ENCODE data around the gene ELL.

The ELL gene

DNA sequence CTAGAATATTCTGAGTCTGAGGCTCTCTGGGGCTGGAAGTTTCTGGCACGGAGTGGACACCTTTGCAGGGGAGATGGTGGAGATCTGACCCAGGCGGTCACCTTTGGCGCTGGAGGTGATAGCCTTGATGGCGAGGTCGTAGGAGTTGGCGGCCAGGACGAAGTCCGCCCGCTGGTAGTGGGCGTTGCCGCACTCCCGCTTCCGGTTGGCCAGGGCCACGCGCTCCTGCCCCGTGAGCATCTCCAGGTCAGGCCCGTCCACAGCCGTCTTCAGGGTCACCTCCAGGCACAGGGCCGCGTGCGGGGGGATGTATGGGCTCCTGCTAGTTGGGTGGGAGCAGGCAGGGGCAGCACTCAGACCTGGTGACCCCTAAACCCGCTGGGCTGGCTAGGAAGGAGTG, 16.2 kb upstream of the ELL start:
- H3K36me3 ChIP-seq (ENCODE audit: low read length) = no peaks in the 10 kb centered on the region; the same call in 1 of the 2 replicates

GRCh38 chr19:18537431-18537830, 15.6 kb upstream of the ELL start:
- Histone ChIP-seq H3F3A (ENCODE audit: insufficient read depth) (peaks cover 5% of the 10 kb centered on the region; the same call in 1 of the 2 replicates), H3K4me2 (ENCODE audit: low read depth, low read length, poor library complexity, severe bottlenecking) (no peak overlapping the region), H3K79me2 (ENCODE audit: insufficient read depth, low read length) (peaks cover 7% of the 10 kb centered on the region; the same call in 1 of the 2 replicates), H3K36me3 (ENCODE audit: low read length) (no peaks in the 10 kb centered on the region; the same call in 1 of the 2 replicates), H4K20me1 (ENCODE audit: low read depth, low read length) (no peaks in the 10 kb centered on the region), H3K4me3 (ENCODE audit: insufficient read depth, low read length, poor library complexity, severe bottlenecking) (no peak overlapping the region), H2AFZ (ENCODE audit: low read depth, low read length, severe bottlenecking) (no peak overlapping the region), H3K9me2 (replicated peaks; ENCODE audit: insufficient read depth, low read length) (no peaks in the 10 kb centered on the region), H3K27ac (ENCODE audit: low read depth, low read length) (no peak overlapping the region), H3K27me3 (ENCODE audit: low read length) (no peaks in the 10 kb centered on the region), H3K9ac (ENCODE audit: low read length) (no peak overlapping the region), H3K9me3 (ENCODE audit: insufficient read depth, low read length) (no peaks in the 10 kb centered on the region)
- TF ChIP-seq EZH2phosphoT487 (conservative IDR thresholded peaks at IDR 0.05; ENCODE audit: low read length) = no peak
- TF ChIP-seq, protein P1, sequence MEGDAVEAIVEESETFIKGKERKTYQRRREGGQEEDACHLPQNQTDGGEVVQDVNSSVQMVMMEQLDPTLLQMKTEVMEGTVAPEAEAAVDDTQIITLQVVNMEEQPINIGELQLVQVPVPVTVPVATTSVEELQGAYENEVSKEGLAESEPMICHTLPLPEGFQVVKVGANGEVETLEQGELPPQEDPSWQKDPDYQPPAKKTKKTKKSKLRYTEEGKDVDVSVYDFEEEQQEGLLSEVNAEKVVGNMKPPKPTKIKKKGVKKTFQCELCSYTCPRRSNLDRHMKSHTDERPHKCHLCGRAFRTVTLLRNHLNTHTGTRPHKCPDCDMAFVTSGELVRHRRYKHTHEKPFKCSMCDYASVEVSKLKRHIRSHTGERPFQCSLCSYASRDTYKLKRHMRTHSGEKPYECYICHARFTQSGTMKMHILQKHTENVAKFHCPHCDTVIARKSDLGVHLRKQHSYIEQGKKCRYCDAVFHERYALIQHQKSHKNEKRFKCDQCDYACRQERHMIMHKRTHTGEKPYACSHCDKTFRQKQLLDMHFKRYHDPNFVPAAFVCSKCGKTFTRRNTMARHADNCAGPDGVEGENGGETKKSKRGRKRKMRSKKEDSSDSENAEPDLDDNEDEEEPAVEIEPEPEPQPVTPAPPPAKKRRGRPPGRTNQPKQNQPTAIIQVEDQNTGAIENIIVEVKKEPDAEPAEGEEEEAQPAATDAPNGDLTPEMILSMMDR (IDR thresholded peaks at IDR 0.05; ENCODE audit: insufficient read depth, low read length, poor library complexity, severe bottlenecking) = no peak

More for the DNA sequence above, 16.2 kb upstream of the ELL start:
- no peaks in the 10 kb centered on the region for H4K20me1 ChIP-seq (ENCODE audit: low read depth, low read length)
- no peak overlapping the region for H2AFZ ChIP-seq (ENCODE audit: low read depth, low read length, severe bottlenecking)
- H3K9ac ChIP-seq (ENCODE audit: low read length) = no peak overlapping the region
- peaks cover 5% of the 10 kb centered on the region; the same call in 1 of the 2 replicates for H3F3A ChIP-seq (ENCODE audit: insufficient read depth)
- no peak overlapping the region for H3K27ac ChIP-seq (ENCODE audit: low read depth, low read length)
- no peak for TF ChIP-seq EZH2phosphoT487 (conservative IDR thresholded peaks at IDR 0.05; ENCODE audit: low read length)
- TF ChIP-seq, protein P1 (IDR thresholded peaks at IDR 0.05; ENCODE audit: insufficient read depth, low read length, poor library complexity, severe bottlenecking) = no peak
- no peaks in the 10 kb centered on the region for H3K9me2 ChIP-seq (replicated peaks; ENCODE audit: insufficient read depth, low read length)
- no peak overlapping the region for H3K4me2 ChIP-seq (ENCODE audit: low read depth, low read length, poor library complexity, severe bottlenecking)
- no peak overlapping the region for H3K4me3 ChIP-seq (ENCODE audit: insufficient read depth, low read length, poor library complexity, severe bottlenecking)
- H3K9me3 ChIP-seq (ENCODE audit: insufficient read depth, low read length) = no peaks in the 10 kb centered on the region
- H3K79me2 ChIP-seq (ENCODE audit: insufficient read depth, low read length) = peaks cover 9% of the 10 kb centered on the region; the same call in 1 of the 2 replicates
- H3K27me3 ChIP-seq (ENCODE audit: low read length) = no peaks in the 10 kb centered on the region

DNA sequence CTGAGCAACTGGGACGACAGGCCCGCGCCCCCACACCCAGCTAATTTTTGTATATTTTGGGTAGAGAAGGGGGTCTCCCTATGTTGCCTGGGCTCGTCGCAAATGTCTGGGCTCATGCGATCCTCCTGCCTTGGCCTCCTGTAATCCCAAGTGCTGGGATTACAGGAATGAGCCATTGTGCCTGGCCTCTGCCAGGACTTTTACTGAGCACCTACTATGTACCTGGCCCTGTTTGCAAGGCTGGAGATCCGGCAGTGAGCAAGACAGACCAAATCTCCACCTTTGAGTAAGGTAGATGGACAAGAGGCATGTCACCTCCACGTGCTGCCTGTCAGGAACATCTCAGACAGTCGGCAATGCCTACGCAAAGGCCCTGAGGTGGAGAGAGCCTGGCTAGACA, 14.6 kb upstream of the ELL start:
- H3K4me2 ChIP-seq (ENCODE audit: low read depth, low read length, poor library complexity, severe bottlenecking) = no peak overlapping the region
- H3K79me2 ChIP-seq (ENCODE audit: insufficient read depth, low read length) = no peaks in the 10 kb centered on the region
- no peaks in the 10 kb centered on the region for H3K9me3 ChIP-seq (ENCODE audit: insufficient read depth, low read length)
- no peaks in the 10 kb centered on the region for H3K9me2 ChIP-seq (replicated peaks; ENCODE audit: insufficient read depth, low read length)
- no peak overlapping the region for H3K9ac ChIP-seq (ENCODE audit: low read length)
- H3K36me3 ChIP-seq (ENCODE audit: low read length) = no peaks in the 10 kb centered on the region; the same call in 1 of the 2 replicates
- no peak overlapping the region for H3K4me3 ChIP-seq (ENCODE audit: insufficient read depth, low read length, poor library complexity, severe bottlenecking)
- no peak overlapping the region for H2AFZ ChIP-seq (ENCODE audit: low read depth, low read length, severe bottlenecking)
- H3K27me3 ChIP-seq (ENCODE audit: low read length) = no peaks in the 10 kb centered on the region
- no peak for TF ChIP-seq EZH2phosphoT487 (conservative IDR thresholded peaks at IDR 0.05; ENCODE audit: low read length)
- TF ChIP-seq, protein P1 (IDR thresholded peaks at IDR 0.05; ENCODE audit: insufficient read depth, low read length, poor library complexity, severe bottlenecking) = no peak
- H3K27ac ChIP-seq (ENCODE audit: low read depth, low read length) = no peak overlapping the region
- no peaks in the 10 kb centered on the region for H4K20me1 ChIP-seq (ENCODE audit: low read depth, low read length)
- H3F3A ChIP-seq (ENCODE audit: insufficient read depth) = no peaks in the 10 kb centered on the region
